UCSD-AML1 (cell line): Measurements from ENCODE around the gene JAK2.
"Not testable (repeated sequence)": the region's sequence is repeated elsewhere in the genome, so short reads cannot be mapped to it uniquely, and the experiment has no call there.

Source experiments
- DNase-seq: peaks from one replicate; lab custom pipeline; 2025; ENCODE audit not compliant: unreplicated experiment; lab: John Stamatoyannopoulos, UW

Gene JAK2

DNA sequence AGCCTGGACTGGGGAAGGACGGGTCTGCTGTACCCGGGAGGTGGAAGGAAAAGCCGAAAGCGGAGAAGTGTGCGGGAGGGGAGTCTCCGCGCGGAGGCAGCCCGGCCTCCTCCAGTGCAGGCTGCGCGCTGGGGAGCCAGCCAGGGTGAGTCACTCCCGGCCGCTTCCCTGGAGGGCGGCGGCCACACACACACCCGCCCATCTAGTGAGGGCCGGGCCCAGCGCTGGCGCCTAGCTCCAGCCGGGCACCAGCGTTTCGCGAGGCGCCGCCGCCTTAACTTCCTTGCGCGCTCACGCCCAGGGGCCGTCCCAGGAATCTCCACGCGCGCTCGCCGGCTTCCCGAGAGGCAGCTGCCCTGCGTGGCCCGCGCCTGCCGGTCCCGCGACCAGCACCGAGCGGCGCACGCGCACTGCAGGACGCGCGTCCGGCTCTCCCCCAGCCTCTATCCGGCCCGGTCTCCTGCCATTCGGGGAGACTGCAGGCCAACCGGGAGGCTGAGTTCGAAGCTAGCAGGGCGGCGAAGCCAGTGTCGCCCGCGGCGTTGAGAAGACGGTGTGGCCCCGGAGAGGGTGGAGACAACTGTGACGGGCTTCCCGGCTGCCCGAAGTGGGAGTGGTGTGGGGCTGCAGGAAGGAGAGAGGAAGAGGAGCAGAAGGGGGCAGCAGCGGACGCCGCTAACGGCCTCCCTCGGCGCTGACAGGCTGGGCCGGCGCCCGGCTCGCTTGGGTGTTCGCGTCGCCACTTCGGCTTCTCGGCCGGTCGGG is at the start of gene JAK2:
Gene JAK2, plus strand, starts transcription at position 652 of the 765 bp plus-strand sequence. CDS start 36,716 bp downstream, outside the sequence.
- peak; percentile 98 for DNase-seq

DNA sequence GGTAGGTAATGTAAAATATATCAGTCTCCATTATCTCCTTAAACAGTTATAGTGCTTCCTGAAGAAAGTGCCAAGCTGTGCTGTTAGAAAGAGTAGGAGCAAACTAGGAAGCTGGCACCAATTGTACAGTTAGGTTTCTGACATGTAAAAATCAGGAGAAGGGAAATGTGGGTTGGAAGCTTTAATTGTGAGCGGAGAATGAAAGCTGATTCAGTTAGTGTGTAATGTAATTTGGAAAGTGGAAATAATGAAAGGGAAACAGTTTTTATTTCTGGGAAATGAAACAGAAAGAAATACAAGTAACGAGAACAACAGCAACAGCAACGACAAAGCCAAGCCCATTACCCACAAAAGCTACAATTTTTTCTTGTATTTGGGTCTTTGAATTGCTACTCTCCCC is 48.8 kb upstream of the JAK2 start:
- no peak for DNase-seq

DNA sequence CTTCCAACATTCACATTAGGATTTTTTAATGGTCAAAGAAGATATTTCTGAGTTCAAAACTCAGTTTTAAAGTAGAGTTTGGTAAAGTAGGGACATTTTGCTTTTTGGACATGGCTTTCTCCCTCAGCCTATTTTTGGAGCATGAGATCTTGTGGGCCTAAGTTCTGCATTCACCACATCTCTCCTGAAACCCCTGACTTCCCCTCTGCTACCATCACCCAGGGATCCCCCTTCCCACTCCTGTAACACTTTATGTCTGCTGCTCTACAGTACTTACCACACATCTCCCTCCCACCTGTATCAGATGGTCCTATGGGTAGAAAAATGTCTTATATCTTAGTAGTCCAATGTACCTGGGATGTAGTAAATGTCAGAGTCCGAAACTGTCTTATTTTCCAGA is 48.2 kb upstream of the JAK2 start:
- no peak for DNase-seq

DNA sequence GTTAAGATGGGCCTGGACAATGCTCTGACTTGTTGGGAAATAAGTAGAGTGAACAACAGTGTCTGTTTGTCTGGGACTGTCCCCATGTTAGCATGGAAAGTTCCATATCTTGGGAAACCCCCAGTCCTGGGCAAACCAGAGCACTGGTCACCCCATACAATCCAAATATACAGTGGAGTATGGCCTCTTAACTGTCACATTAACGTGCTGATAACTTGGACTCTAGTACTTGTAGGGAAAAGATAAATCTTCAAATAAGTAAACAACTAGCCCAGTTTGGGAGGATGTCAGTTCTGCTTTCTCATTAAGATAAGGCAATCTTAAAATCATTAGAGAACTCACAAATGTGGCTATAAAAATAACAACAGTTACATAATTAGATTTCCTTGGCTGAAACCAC is 47.6 kb upstream of the JAK2 start:
- no peak for DNase-seq

DNA sequence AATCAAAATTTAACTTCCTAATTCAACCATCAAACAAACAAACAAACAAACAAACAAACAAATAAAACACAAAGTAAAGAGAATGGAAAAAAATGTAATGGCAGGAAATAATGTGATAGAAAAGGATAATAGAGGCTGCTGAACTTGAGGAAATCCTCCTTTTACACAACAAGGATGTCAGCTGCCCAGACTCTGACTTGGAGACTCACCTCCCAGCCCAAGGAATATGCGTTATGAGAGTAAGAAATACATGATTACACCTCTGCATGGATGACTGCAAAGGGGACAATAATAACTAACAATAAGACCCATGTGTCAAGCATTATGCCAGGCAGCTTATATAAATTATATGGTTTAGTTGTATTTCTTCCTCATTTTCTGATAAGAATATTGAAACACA is 46.6 kb upstream of the JAK2 start:
- no peak for DNase-seq

DNA sequence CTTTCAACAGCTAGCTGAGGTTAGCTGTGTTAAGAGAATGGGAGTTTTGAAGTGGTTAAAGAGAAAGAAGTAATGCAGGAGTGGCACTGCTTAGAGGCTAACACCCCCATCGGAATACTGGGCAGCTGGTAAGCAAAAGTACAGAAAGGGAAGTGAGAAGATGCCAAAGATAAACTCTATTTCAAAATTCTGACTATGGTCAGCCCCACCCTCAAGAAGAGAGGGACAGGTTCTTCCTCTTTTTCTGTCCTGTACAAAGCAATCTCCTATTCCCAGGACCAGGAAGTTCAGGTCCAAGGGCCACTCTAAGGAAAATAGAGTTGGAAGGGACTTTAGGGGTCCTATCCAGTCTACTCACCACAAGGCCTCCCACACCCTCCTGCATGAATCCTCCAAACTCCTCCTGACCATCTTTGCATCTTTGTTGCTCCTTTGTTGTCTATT is 45.9 kb upstream of the JAK2 start:
- no peak for DNase-seq

DNA sequence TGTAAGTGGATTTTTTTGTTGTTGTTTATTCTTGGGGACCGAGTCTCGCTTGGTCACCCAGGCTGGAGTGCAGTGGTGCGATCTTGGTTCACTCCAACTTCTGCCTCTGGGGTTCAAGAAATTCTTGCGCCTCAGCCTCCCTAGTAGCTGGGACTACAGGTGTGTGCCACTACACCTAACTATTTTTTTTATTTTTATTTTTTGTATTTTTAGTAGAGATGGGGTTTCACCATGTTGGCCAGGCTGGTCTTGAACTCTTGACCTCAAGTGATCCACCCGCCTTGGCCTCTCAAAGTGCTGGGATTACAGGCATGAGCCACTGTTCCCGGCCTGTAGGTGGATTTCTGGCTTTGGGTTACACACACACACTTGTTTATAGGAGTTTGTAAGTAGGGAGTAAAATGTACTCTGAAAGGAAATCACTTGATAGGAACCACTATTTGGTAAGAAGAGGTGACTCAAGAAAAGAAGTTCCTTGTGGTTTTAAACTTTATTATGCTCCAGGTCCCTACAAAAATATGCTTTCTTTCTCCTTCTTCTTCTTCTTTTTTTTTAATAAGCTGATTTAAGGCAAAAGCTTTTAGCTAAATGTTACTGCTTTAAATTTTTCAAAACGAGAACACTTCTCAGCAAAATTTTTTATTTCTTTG is 42.9 kb upstream of the JAK2 start:
- not testable (repeated sequence) for DNase-seq

DNA sequence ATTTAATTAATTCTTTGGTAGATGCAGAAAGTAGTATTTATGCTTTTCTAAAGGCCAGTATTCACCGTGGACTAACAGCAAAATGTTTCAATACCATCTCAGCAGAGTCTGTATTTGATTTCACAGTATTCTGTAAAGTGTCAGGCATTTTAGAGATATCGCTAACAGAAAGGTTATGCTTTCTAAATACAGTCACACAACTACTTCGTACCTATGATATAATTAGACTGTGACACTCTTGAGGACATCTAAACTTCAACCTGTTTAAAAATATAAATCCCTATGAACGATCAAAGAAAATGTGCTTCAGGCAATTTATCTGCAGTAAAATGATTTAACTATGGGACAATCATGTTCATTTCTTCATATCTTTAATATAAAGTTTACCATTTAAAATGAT is 41.7 kb upstream of the JAK2 start:
- no peak for DNase-seq

DNA sequence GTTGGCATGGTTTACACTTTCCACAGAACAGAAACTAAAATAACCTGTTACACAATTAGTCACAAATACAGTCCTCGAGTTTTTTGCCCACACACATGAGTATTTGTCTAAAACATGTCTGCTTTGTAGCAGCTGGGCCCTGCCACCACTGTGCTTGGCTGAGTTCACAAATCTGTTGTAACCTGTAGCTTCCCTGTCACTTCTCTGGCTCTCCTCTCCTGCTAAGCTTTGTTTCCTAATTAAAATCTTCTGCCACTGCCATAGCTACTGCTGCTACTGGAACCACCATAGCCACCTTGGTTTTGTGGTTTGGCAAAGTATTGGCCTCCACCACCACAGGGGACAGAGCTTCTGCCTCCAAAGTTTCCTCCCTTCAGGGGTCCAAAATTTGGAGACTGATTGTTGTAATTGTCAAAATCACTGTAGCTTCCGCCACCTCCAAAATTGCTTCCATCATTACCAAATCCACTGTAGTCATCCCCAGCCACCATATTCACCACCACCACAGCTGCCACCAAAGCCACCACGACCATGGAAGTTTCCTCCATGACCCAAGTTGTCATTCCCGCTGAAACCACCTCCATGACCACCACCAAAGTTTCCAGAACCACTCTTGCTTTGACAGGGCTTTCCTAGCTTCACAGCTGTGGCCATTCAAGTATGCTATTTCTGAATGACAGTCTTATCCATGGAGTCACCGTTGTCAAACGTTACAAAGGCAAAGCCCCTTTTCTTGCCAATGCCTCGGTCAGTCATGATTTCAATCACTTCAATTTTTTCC is 40.5 kb upstream of the JAK2 start:
- DNase-seq, result not testable (repeated sequence)

DNA sequence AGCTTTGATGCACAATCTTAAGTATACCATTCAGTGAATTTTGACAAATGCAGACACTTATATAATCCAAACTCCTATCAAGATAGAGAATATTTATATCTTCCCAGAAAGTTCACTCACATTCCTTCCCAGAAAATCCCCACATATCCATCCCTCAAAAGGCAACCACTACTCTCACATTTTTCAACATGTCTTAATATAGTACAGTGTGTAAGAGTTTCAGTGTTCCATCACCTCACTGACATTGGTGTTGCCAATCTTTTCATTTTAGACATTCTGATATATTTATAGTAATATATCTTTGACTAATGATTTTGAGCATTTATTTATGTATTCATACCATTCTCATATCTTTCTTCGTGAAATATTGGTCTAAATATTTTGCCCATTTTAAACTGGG is 38.1 kb upstream of the JAK2 start:
- no peak for DNase-seq

DNA sequence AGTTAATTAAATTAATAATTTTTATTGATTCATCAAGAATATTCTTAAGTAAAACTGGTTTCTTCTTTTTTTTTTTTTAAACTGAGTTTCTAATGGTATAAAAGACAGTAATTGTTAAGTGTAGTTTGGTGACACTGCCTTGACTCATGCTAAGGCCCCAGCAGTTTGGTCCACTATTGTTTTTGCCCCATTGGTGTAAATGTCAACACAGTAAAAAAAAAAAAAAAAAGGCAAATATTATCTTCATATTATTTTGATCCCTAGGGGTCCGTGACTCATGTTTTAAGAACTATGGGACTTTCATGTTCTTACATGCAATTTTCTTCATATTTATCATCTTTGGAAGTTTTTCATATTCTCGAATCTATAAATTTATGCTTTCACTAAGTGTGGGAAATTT is 29.2 kb upstream of the JAK2 start:
- DNase-seq, result no peak

DNA sequence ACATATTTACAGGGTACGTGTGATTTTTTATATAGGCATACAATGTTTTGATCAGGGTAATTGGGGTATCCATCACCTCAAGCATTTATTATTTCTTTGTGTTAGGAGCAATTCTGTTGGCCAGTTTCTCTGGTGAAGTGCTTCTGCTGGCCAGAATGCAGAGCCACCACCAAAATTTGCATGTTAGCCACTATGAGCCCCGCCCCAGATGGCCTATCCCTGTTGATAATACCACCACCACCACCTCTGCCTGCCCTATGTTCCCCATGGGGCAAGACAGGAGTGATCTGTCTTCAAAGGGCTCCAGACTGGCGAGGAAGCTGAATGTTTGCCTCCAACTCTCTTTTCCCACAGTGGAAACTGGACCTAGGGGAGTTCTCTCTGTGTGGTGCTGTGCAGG is 26.0 kb upstream of the JAK2 start:
- DNase-seq, result no peak

DNA sequence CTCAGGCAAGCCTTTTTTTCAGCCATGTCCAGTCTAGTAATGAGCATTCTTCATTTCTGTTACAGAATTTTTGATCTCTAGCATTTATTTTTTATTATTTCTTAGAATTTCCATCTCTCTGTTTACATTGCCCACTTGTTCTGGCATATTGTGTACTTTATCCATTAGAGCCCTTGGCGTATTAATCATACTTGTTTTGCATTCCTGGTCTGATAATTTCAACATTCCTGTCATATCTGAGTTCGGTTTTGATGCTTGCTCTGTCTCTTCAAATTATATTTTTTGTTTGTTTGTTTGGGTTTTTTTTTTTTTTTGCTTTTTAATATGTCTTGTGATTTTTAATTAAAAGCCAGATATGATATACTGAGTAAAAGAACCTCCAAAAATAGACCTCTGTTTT is 23.0 kb upstream of the JAK2 start:
- no peak for DNase-seq

DNA sequence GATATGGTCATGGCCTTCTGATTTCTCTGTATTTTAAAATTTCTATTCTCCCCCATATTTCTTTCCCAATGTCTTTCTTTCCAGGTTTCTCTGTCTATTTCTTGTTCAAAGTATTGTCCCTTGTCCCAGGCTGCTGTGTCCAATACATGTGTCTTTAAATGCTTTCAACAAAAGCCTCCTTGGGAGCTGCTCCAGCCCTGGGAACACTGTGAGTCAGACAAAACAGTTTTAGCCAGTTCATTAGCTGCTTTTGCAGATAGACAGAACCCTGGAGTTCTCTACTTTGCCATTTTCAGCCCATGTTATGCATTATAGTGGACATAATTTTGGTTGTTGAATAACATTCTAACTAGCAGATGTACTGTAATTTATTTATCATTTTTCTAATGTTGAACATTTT is 20.5 kb upstream of the JAK2 start:
- no peak for DNase-seq

DNA sequence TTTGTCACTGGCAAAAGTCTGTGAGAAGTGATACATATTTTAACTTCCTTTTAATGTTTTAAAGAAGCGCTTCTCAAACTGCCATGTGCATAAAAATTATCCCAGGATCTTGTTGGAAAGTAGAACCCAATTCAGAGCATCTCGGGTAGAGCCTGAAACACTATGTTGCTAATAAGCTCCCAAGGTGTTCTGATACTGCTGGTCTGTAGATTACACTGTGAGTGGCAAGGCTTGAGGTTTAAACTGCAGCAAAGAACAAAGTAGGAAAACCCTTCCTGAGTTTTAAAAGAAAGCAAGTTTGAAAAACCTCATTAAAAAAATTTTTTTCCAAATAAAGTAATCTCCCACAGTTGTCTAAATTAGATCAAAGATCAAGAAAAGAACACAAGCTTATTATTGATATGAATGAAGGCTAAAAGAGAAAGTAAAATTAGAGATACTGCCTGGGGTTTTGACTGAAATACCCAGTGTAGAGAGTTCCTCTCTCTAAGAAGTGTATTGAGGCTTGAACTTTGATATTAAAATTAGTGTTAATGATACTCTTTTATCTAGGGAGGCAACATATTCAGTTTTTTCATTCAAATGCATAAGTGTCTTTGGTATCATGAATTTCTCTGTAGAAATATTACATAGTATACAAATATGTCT is 19.8 kb upstream of the JAK2 start:
- no peak for DNase-seq

DNA sequence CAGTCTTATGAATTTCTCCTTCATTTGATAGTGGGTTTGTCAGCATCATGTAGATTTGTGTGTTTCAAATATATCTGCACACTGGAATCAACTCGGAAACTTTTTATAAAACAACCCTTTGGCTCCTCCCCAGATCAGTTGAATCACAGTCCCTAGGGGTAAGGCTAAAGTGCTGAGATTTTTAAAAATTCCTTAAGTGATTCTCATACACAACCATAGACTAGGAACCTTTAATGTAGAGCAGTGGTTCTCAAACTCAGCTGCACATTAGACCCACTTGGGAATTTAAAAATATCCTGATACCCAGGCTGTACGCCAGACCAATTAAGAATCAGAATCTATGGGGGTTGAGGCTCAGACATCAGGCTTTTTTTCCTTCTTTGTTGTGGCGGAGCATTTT is 17.5 kb upstream of the JAK2 start:
- DNase-seq, result no peak

DNA sequence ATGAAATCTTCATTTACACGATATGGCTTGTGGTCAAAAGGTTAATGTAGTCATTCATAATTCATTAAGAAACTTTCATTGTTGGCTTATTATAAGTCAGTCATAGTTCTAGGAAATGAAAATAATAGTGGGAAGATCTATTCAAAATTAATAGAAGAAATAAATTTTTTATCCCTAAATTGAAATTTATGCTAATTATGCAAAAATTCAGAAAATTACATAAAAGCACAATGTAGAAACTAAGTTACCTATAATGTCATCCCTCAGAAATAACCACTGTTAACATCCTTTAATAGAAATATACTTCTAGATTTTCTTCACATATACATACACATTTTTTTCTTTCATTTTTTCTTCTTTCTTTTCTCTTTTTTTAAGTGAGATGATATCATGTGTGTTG is 15.9 kb upstream of the JAK2 start:
- no peak for DNase-seq

DNA sequence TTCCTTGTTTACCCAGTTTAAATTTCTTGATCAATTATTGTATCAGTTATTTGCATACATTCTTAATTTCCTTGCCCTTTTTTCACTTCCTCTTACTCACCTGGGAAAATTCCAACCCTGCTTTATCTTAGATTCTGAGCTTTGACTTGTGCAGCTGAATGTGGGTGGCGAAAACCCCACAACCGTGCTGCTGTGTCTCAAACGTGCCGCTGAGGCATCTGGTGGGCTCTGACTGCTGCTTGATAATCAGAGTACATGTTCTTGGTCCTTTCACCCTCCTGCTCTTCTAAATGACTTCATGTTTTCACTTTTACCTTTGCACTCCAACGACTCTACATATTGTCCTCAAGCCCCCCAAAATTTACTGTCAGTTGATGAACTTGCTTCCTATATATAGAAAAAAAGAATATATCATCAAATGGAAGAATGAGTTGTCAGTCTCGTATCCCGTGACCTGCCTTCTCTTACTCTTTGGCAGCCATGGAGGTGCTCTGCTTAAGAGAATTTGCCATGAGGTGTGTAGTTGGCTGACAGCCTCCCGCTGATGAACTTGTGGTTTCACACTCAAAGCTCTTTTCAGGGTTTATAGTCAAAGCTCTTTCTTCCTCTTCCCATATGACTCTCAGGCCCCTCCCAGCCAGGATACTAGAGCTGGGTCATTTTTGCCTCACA is 14.0 kb upstream of the JAK2 start:
- DNase-seq, result no peak

DNA sequence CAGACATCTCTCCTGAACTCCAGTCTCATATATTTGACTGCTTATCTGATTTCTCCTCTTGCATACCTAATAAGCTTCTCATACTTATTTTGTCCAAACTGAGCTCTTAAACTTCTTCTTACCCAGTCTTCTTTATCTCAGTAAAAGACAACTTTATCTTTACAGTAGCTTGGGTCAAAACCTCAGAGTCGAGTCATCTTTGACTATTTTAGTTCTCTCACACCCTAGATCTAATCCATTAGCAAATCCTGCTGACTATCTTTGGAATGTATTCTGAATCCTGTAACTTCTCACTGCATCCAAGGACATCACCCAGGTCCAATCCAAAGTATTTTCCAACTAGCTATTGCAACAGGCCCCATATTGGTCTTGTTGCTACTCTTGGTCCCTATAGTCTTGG is 11.8 kb upstream of the JAK2 start:
- no peak for DNase-seq

DNA sequence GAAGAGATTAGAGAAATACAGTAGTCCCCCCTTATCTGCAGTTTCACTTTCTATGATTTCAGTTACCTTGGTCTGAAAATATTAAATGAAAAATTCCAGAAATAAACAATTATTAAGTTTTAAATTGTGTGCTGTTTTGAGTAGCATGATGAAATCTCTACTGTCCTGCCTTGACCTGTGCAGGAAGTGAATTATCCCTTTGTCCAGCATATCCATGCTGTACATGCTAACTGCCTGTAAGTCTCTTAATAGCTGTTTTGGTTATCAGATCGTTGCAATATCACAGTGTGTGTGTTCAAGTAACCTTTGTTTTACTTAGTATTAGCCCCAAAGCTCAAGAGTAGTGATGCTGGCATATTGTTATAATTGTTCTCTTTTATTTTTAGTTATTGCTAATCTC is 11.2 kb upstream of the JAK2 start:
- no peak for DNase-seq

DNA sequence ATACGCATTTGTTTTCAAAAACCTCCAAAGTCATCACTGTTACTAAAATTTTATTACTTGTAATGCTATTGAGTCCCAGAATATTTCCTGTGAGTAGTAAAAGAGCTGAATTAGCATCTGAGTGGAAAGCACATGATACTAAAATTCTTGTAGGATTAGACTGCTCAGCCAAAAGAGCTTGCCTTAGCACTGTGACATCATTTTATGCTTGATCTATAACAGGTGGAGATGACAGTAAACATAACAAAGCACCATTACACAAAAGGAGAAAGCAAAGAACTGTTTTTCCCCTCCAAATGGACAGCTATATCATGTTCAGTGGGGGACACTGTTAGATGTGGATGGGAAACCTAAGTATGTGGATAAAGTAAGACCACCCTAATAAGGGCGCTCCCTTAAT is 5.8 kb upstream of the JAK2 start:
- no peak for DNase-seq
